ENCODE measurements around the gene VRTN.

GRCh38 chr14:74401504-74402241, 53.4 kb downstream of the VRTN start:
- TF ChIP-seq POLR2A (IDR thresholded peaks at IDR 0.05) = no peak
- no peak for TF ChIP-seq CTCF (IDR thresholded peaks at IDR 0.05)
